GM18519 (cell line): ENCODE measurements around the gene TSPAN16.
"Not testable (repeated sequence)": the region's sequence is repeated elsewhere in the genome, so short reads cannot be mapped to it uniquely, and the experiment has no call there.

Source experiments
- ATAC-seq: cut with Tn5 transposase; IDR thresholded peaks from one replicate; pipeline ENCODE4 v1.9.1; 2021; ENCODE audit warnings: mild to moderate bottlenecking, moderate library complexity; ENCODE audit not compliant: unreplicated experiment, low FRiP score

The TSPAN16 gene

GRCh38 chr19:11299946-11300810, 4.2 kb downstream of the TSPAN16 start:
- ATAC-seq, result no peak

- no peak for ATAC-seq
These were observed 4.8 kb downstream of the TSPAN16 start for GRCh38 chr19:11300811-11301120.

- ATAC-seq, result no peak
These were observed 9.0 kb downstream of the TSPAN16 start for GRCh38 chr19:11304936-11305335.

- ATAC-seq, result no peak
These were observed 10.4 kb downstream of the TSPAN16 start for GRCh38 chr19:11306337-11306736.

- ATAC-seq, result not testable (repeated sequence)
These were observed 24.5 kb downstream of the TSPAN16 start for GRCh38 chr19:11320278-11320995.

- ATAC-seq, result no peak
These were observed 25.5 kb downstream of the TSPAN16 start for GRCh38 chr19:11321191-11322126.

GRCh38 chr19:11322269-11323024, 26.5 kb downstream of the TSPAN16 start:
- ATAC-seq, result no peak

- ATAC-seq, result no peak
These were observed 27.7 kb downstream of the TSPAN16 start for GRCh38 chr19:11323601-11324078.

GRCh38 chr19:11324079-11324661, 28.2 kb downstream of the TSPAN16 start:
- ATAC-seq, result no peak

- no peak for ATAC-seq
These were observed 28.9 kb downstream of the TSPAN16 start for GRCh38 chr19:11324748-11325389.

GRCh38 chr19:11325544-11325943, 29.6 kb downstream of the TSPAN16 start:
- ATAC-seq, result no peak

GRCh38 chr19:11330127-11330526, 34.2 kb downstream of the TSPAN16 start:
- no peak for ATAC-seq

GRCh38 chr19:11331502-11331901, 35.5 kb downstream of the TSPAN16 start:
- ATAC-seq, result no peak

GRCh38 chr19:11332822-11333221, 36.9 kb downstream of the TSPAN16 start:
- ATAC-seq, result no peak

GRCh38 chr19:11333838-11334237, 37.9 kb downstream of the TSPAN16 start:
- ATAC-seq, result not testable (repeated sequence)

GRCh38 chr19:11335449-11336146, 39.6 kb downstream of the TSPAN16 start:
- no peak for ATAC-seq

- ATAC-seq, result no peak
These were observed 41.1 kb downstream of the TSPAN16 start for GRCh38 chr19:11337080-11337479.

GRCh38 chr19:11338121-11338520, 42.2 kb downstream of the TSPAN16 start:
- ATAC-seq, result no peak
